IMR-90 (cell line): Measurements from ENCODE around the gene PFN1. TPM values are rescaled to one million over a fixed set of nuclear protein-coding genes. Genes with fewer than 3 reads are reported as not detected.

Experiments used
- ATAC-seq: fragments of 200-7000 bp; cut with Tn5 transposase; 2 replicates; pipeline ENCODE4 v1.9.1; 2020; ENCODE audit warnings: low read depth, mild to moderate bottlenecking, moderate library complexity
- BruUV-seq: library from RNA; stranded (reverse); fragments of 400-500 nt; replicated peaks from 2 replicates; lab custom pipeline; 2021; lab: Mats Ljungman, UMichigan
- CTCF ChIA-PET: fragments of 300-600 bp; formaldehyde crosslinking; extraction: SDS; loops from one replicate; lab custom pipeline; 2021; ENCODE audit warnings: antibody characterized with exemption; lab: Yijun Ruan, JAX
- POLR2A ChIA-PET: fragments of 300-600 bp; sonication (Branson Sonifier 250); formaldehyde crosslinking; loops from one replicate; lab custom pipeline; 2022; ENCODE audit warnings: antibody characterized with exemption; ENCODE audit not compliant: unreplicated experiment; lab: Charles Lee
- DNase-seq: peaks from one replicate; pipeline ENCODE4 v3.0.0; 2013
- H2AFZ ChIP-seq: replicated peaks from 2 replicates; pipeline ENCODE3; 2013; ENCODE audit warnings: low read length, mild to moderate bottlenecking; ENCODE audit not compliant: poor library complexity
- H2AK5ac ChIP-seq: 2 replicates; pipeline ENCODE4 v1.6.1; 2013; ENCODE audit warnings: low read depth, low read length, inconsistent platforms
- H2AK9ac ChIP-seq: replicated peaks from 2 replicates; pipeline ENCODE3; 2013; ENCODE audit warnings: mild to moderate bottlenecking, low read depth, low read length, moderate library complexity; ENCODE audit not compliant: poor library complexity
- H2BK120ac ChIP-seq: 2 replicates; pipeline ENCODE4 v1.6.1; 2013; ENCODE audit warnings: low read depth, low read length, inconsistent platforms
- H2BK15ac ChIP-seq: 3 replicates; pipeline ENCODE4 v1.6.1; 2013; ENCODE audit warnings: low read depth, low read length, inconsistent platforms
- H2BK20ac ChIP-seq: 2 replicates; pipeline ENCODE4 v1.6.1; 2013; ENCODE audit warnings: low read depth, mild to moderate bottlenecking, inconsistent platforms, low read length, moderate library complexity
- H2BK5ac ChIP-seq: 2 replicates; pipeline ENCODE4 v1.6.1; 2013; ENCODE audit warnings: mild to moderate bottlenecking, low read depth, low read length, inconsistent platforms; ENCODE audit not compliant: poor library complexity, severe bottlenecking
- H3K14ac ChIP-seq: replicated peaks from 2 replicates; pipeline ENCODE4 v1.6.1; 2013; ENCODE audit warnings: low read depth, low read length, inconsistent platforms
- H3K18ac ChIP-seq: 2 replicates; pipeline ENCODE4 v1.6.1; 2013; ENCODE audit warnings: low read depth, low read length, control low read depth
- H3K23ac ChIP-seq: 2 replicates; pipeline ENCODE4 v1.6.1; 2013; ENCODE audit warnings: low read depth, low read length, inconsistent platforms
- H3K27ac ChIP-seq: 2 replicates; pipeline ENCODE4 v1.5.1; 2013; ENCODE audit warnings: mild to moderate bottlenecking, control low read depth, low read length; ENCODE audit not compliant: insufficient read depth
- H3K27me3 ChIP-seq: 2 replicates; pipeline ENCODE4 v1.6.1; 2013; ENCODE audit warnings: low read length; ENCODE audit not compliant: control insufficient read depth, insufficient read depth
- H3K36me3 ChIP-seq: 2 replicates; pipeline ENCODE4 v1.6.1; 2013; ENCODE audit warnings: low read length, mixed read lengths; ENCODE audit not compliant: control insufficient read depth, insufficient read depth
- H3K4ac ChIP-seq: 2 replicates; pipeline ENCODE4 v1.6.1; 2013; ENCODE audit warnings: low read depth, low read length, inconsistent platforms
- H3K4me1 ChIP-seq: 2 replicates; pipeline ENCODE4 v1.6.1; 2013; ENCODE audit warnings: low read length, mixed read lengths; ENCODE audit not compliant: control insufficient read depth, insufficient read depth
- H3K4me2 ChIP-seq: 2 replicates; pipeline ENCODE4 v1.6.1; 2013; ENCODE audit warnings: low read depth, mild to moderate bottlenecking, control low read depth, low read length, moderate library complexity
- H3K4me3 ChIP-seq: 2 replicates; pipeline ENCODE4 v1.5.1; 2013; ENCODE audit warnings: low read depth, mild to moderate bottlenecking, control low read depth, low read length, moderate library complexity; ENCODE audit not compliant: insufficient read depth
- H3K56ac ChIP-seq: 2 replicates; pipeline ENCODE4 v1.6.1; 2013; ENCODE audit warnings: low read length, inconsistent platforms; ENCODE audit not compliant: insufficient read depth; ENCODE audit errors: extremely low read depth
- H3K79me1 ChIP-seq, 2 experiments: 2 replicates each; pipeline ENCODE4 v1.6.1; 2013; ENCODE audit warnings: low read length in 2 of 2, inconsistent platforms in 1 of 2, low read depth in 1 of 2
- H3K9ac ChIP-seq: 2 replicates; pipeline ENCODE4 v1.6.1; 2013; ENCODE audit warnings: low read depth, low read length, control low read depth
- H3K9me1 ChIP-seq: 2 replicates; pipeline ENCODE4 v1.6.1; 2013; ENCODE audit warnings: low read length, inconsistent platforms; ENCODE audit not compliant: insufficient read depth
- H3K9me3 ChIP-seq: 2 replicates; pipeline ENCODE4 v1.6.1; 2013; ENCODE audit warnings: low read length; ENCODE audit not compliant: control insufficient read depth, insufficient read depth
- H4K20me1 ChIP-seq: 2 replicates; pipeline ENCODE4 v1.6.1; 2013; ENCODE audit warnings: low read length, inconsistent platforms; ENCODE audit not compliant: insufficient read depth
- H4K5ac ChIP-seq: 2 replicates; pipeline ENCODE4 v1.6.1; 2013; ENCODE audit warnings: mild to moderate bottlenecking, low read depth, low read length, control low read depth
- H4K8ac ChIP-seq, 2 experiments: 2 replicates each; pipeline ENCODE4 v1.6.1; 2013; ENCODE audit warnings: low read depth in 2 of 2, low read length in 2 of 2, control low read depth in 1 of 2, inconsistent platforms in 1 of 2
- H4K91ac ChIP-seq: 2 replicates; pipeline ENCODE4 v1.6.1; 2013; ENCODE audit warnings: low read depth, low read length, inconsistent platforms; ENCODE audit not compliant: insufficient read depth
- BHLHE40 ChIP-seq: fragments of 150-350 bp; IDR thresholded peaks from 2 replicates; pipeline ENCODE4 v1.6.1; 2016; ENCODE audit warnings: mild to moderate bottlenecking, low read depth, low read length
- CEBPB ChIP-seq: IDR thresholded peaks from 2 replicates; pipeline ENCODE4 v1.6.1; 2012; ENCODE audit warnings: low read depth, low read length, improper control_type of control experiment
- CHD1 ChIP-seq: IDR thresholded peaks from 2 replicates; pipeline ENCODE4 v1.6.1; 2012; ENCODE audit warnings: low read depth, low read length, improper control_type of control experiment
- FOS ChIP-seq: fragments of 150-350 bp; IDR thresholded peaks from 2 replicates; pipeline ENCODE4 v1.6.1; 2016; ENCODE audit warnings: low read depth, low read length
- MAFK ChIP-seq: IDR thresholded peaks from 2 replicates; pipeline ENCODE4 v1.6.1; 2012; ENCODE audit warnings: low read depth, low read length, improper control_type of control experiment
- MAZ ChIP-seq: IDR thresholded peaks from 2 replicates; pipeline ENCODE4 v1.6.1; 2012; ENCODE audit warnings: low read depth, mild to moderate bottlenecking, low read length, improper control_type of control experiment, moderate library complexity, borderline replicate concordance
- MXI1 ChIP-seq: IDR thresholded peaks from 2 replicates; pipeline ENCODE4 v1.6.1; 2012; ENCODE audit warnings: low read depth, mild to moderate bottlenecking, low read length, moderate library complexity, borderline replicate concordance
- NFE2L2 ChIP-seq: fragments of 150-350 bp; IDR thresholded peaks from 2 replicates; pipeline ENCODE4 v1.6.1; 2016; ENCODE audit warnings: low read depth, mild to moderate bottlenecking, low read length
- POLR2A ChIP-seq: IDR thresholded peaks from 2 replicates; pipeline ENCODE4 v1.6.1; 2012; ENCODE audit warnings: mild to moderate bottlenecking, low read depth, low read length
- RAD21 ChIP-seq: IDR thresholded peaks from 2 replicates; pipeline ENCODE4 v1.6.1; 2012; ENCODE audit warnings: low read length, improper control_type of control experiment
- RFX5 ChIP-seq: IDR thresholded peaks from 2 replicates; pipeline ENCODE4 v1.8.0; 2012; ENCODE audit warnings: low read depth, mild to moderate bottlenecking, low read length, moderate library complexity
- WGBS, 2 experiments: methylation state at CpG; one replicate each; pipeline versions ENCODE4 v1.1.5 to v1.1.7; 2013; ENCODE audit warnings: missing lambda C conversion rate in 2 of 2; ENCODE audit not compliant: insufficient read length in 1 of 2; ENCODE audit errors: extremely low coverage in 2 of 2; 5-methylcytosine and 5-hydroxymethylcytosine counted together
- dilution Hi-C: fragments of 300-500 bp; cut with HindIII; formaldehyde crosslinking; loops from one replicate; pipeline ENCODE4 v1.14.3; 2018; ENCODE audit warnings: low sequenced_read_pairs; ENCODE audit not compliant: unreplicated experiment
- in situ Hi-C: fragments of 300-500 bp; cut with MboI; formaldehyde crosslinking; loops from 3 replicates; pipeline ENCODE4 v1.14.3; 2019; ENCODE audit warnings: low sequenced_read_pairs, inconsistent platforms, mixed read lengths
- intact Hi-C: fragments of 100-400 bp; cut with micrococcal nuclease; formaldehyde crosslinking; loops from 2 replicates; pipeline ENCODE4 v1.10.0; 2022
- polyA plus RNA-seq, 3 experiments: library from polyadenylated mRNA; depleted of rRNA; stranded (reverse); fragments of >200 nt; gene quantifications; 2 replicates each; pipeline ENCODE4 v1.2.3, GENCODE V29; 2012; ENCODE audit warnings: low replicate concordance in 1 of 3
- total RNA-seq: library from RNA; depleted of rRNA; stranded (reverse); fragments of >200 nt; gene quantifications from 2 replicates; pipeline ENCODE4 v1.2.3, GENCODE V29; 2012
- TF ChIP-seq, protein P1 (sequence below): conservative IDR thresholded peaks from 2 replicates; pipeline ENCODE4 v1.5.1; 2012; ENCODE audit warnings: mild to moderate bottlenecking, low read depth, low read length, improper control_type of control experiment
- TF ChIP-seq, protein P2 (sequence below): fragments of 150-350 bp; IDR thresholded peaks from 2 replicates; pipeline ENCODE4 v1.6.1; 2016; ENCODE audit warnings: low read depth, mild to moderate bottlenecking, low read length, moderate library complexity, borderline replicate concordance
- TF ChIP-seq, protein P3 (sequence below): fragments of 150-350 bp; IDR thresholded peaks from 2 replicates; pipeline ENCODE4 v1.6.1; 2017; ENCODE audit warnings: mild to moderate bottlenecking, antibody characterized with exemption, low read length, low read depth

Gene PFN1
- total and polyA plus RNA-seq, 2 of the 4 experiments (the other 2 are of a cell fraction) = 348 to 1,671 TPM

DNA sequence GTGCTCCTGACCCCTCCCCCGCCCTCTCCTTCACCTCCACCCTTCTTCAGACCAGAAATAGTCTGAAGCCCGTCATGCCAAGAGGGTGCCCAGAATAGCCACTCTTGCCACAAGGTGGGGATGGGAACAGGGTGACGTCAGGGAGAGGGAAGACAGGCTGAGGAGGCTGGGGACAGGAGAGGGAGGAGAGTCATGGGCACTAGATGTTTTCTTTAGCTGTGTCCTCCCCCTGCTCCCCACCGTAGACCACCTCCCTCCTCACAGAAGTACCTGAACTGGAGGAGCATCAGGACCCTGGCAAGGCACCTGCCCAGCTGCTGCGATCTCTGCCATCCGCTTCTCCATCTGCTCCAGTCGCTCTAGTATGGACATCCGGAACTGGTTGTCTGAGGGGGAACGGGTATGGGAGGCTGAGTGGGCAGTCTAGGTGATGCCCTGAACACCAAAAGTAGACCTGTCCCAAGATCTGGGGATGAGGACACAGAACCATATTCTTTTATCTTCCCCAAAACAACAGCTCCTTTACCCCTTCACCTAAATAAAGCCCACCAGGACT, 25.9 kb upstream of the PFN1 start:
- Histone ChIP-seq H3K27ac (no peak overlapping the region), H4K8ac (no peak overlapping the region), H3K23ac (no peak overlapping the region), H3K4me2 (no peak overlapping the region), H4K5ac (no peak overlapping the region), H2AFZ (no peak overlapping the region), H2AK5ac (no peak overlapping the region), H3K9me3 (no peaks in the 10 kb centered on the region), H3K4ac (no peak overlapping the region), H3K18ac (no peak overlapping the region), H3K9ac (no peak overlapping the region), H3K14ac (no peak overlapping the region), H2BK120ac (no peak overlapping the region), H2BK15ac (no peak overlapping the region), H3K56ac (no peak overlapping the region), H3K27me3 (no peaks in the 10 kb centered on the region), H2AK9ac (peak overlapping the region; percentile 17), H3K36me3 (peaks cover 54% of the 10 kb centered on the region), H2BK20ac (no peak overlapping the region), H3K4me3 (no peak overlapping the region), H3K79me1 (peaks cover 10 to 54% of the 10 kb centered on the region in 2 experiments; a peak in 2 of 4 replicates), H2BK5ac (no peak overlapping the region), H4K20me1 (peaks cover 6% of the 10 kb centered on the region; the same call in 1 of the 2 replicates), H3K9me1 (peaks cover 29% of the 10 kb centered on the region), H3K4me1 (peaks cover 10% of the 10 kb centered on the region), H4K91ac (no peak overlapping the region)
- intact Hi-C loops = no loop called here
- TF ChIP-seq, protein P1, sequence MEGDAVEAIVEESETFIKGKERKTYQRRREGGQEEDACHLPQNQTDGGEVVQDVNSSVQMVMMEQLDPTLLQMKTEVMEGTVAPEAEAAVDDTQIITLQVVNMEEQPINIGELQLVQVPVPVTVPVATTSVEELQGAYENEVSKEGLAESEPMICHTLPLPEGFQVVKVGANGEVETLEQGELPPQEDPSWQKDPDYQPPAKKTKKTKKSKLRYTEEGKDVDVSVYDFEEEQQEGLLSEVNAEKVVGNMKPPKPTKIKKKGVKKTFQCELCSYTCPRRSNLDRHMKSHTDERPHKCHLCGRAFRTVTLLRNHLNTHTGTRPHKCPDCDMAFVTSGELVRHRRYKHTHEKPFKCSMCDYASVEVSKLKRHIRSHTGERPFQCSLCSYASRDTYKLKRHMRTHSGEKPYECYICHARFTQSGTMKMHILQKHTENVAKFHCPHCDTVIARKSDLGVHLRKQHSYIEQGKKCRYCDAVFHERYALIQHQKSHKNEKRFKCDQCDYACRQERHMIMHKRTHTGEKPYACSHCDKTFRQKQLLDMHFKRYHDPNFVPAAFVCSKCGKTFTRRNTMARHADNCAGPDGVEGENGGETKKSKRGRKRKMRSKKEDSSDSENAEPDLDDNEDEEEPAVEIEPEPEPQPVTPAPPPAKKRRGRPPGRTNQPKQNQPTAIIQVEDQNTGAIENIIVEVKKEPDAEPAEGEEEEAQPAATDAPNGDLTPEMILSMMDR = no peak
- no peak for TF ChIP-seq RAD21
- no peak for TF ChIP-seq BHLHE40
- no peak for TF ChIP-seq POLR2A
- TF ChIP-seq RFX5 = no peak
- no peak for TF ChIP-seq CHD1
- TF ChIP-seq, protein P2, sequence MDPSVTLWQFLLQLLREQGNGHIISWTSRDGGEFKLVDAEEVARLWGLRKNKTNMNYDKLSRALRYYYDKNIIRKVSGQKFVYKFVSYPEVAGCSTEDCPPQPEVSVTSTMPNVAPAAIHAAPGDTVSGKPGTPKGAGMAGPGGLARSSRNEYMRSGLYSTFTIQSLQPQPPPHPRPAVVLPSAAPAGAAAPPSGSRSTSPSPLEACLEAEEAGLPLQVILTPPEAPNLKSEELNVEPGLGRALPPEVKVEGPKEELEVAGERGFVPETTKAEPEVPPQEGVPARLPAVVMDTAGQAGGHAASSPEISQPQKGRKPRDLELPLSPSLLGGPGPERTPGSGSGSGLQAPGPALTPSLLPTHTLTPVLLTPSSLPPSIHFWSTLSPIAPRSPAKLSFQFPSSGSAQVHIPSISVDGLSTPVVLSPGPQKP = no peak
- TF ChIP-seq MXI1 = no peak
- TF ChIP-seq, protein P3, sequence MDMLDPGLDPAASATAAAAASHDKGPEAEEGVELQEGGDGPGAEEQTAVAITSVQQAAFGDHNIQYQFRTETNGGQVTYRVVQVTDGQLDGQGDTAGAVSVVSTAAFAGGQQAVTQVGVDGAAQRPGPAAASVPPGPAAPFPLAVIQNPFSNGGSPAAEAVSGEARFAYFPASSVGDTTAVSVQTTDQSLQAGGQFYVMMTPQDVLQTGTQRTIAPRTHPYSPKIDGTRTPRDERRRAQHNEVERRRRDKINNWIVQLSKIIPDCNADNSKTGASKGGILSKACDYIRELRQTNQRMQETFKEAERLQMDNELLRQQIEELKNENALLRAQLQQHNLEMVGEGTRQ = no peak
- TF ChIP-seq MAFK = no peak
- TF ChIP-seq MAZ = no peak
- TF ChIP-seq FOS = no peak
- no peak for TF ChIP-seq CEBPB
- TF ChIP-seq NFE2L2 = no peak
- ChIA-PET CTCF (no interaction called here), POLR2A (no interaction called here)
- DNase-seq (no peak), ATAC-seq (no peak)
- WGBS, 2 experiments = no CpG with 5 or more reads among the region's 9 CpGs
- BruUV-seq = no TSS peak
- dilution Hi-C loops = no loop called here
- in situ Hi-C loops = no loop called here
